Keratinocyte (primary cell): Measurements from ENCODE around the gene AKR7A3. TPM values are rescaled to one million over a fixed set of nuclear protein-coding genes. Genes with fewer than 3 reads are reported as not detected.
A peak's percentile ranks its signal among the peaks of the same experiment; 100 is the strongest.
"Not testable (repeated sequence)": the region's sequence is repeated elsewhere in the genome, so short reads cannot be mapped to it uniquely, and the experiment has no call there.

Experiments
- DNase-seq: peaks from one replicate; pipeline ENCODE4 v3.0.0-alpha.2; 2011; ENCODE audit warnings: low read depth, missing footprints, low spot score
- FAIRE-seq: peaks from 2 replicates; lab custom pipeline; 2011; peaks lifted over from hg19 to GRCh38; lab: Jason Lieb, UNC
- H2AFZ ChIP-seq: 2 replicates; pipeline ENCODE4 v1.6.0; 2012; ENCODE audit warnings: low read length, control low read depth, inconsistent platforms; ENCODE audit not compliant: control insufficient read depth
- H3K27ac ChIP-seq: 2 replicates; pipeline ENCODE4 v1.5.1; 2011; ENCODE audit warnings: low read length; ENCODE audit not compliant: control insufficient read depth, insufficient read depth
- H3K27me3 ChIP-seq: 3 replicates; pipeline ENCODE4 v1.6.0; 2011; ENCODE audit warnings: low read length; ENCODE audit not compliant: control insufficient read depth, insufficient read depth; ENCODE audit errors: extremely low read depth
- H3K36me3 ChIP-seq, 2 experiments: 2 replicates in 1 of 2; 3 replicates in 1 of 2; pipeline ENCODE4 v1.5.1; 2011; ENCODE audit warnings: low read length in 2 of 2, mild to moderate bottlenecking in 1 of 2; ENCODE audit not compliant: control insufficient read depth in 2 of 2, insufficient read depth in 2 of 2; ENCODE audit errors: extremely low read depth in 1 of 2
- H3K4me1 ChIP-seq: 3 replicates; pipeline ENCODE4 v1.5.1; 2011; ENCODE audit warnings: low read length; ENCODE audit not compliant: control insufficient read depth, insufficient read depth; ENCODE audit errors: extremely low read depth
- H3K4me2 ChIP-seq: 3 replicates; pipeline ENCODE4 v1.6.0; 2011; ENCODE audit warnings: low read depth, low read length; ENCODE audit not compliant: control insufficient read depth, insufficient read depth; ENCODE audit errors: extremely low read depth
- H3K4me3 ChIP-seq, 3 experiments: fragments of 200-600 bp in 1 of 3; sonication (generic) in 1 of 3; 2 replicates in 2 of 3; 3 replicates in 1 of 3; pipeline ENCODE4 v1.5.1; 2011 to 2016; ENCODE audit warnings: low read length in 3 of 3, mild to moderate bottlenecking in 3 of 3, control low read depth in 2 of 3, inconsistent platforms in 1 of 3, low read depth in 1 of 3, mixed read lengths in 1 of 3, mixed run types in 1 of 3, moderate library complexity in 1 of 3; ENCODE audit not compliant: control insufficient read depth in 2 of 3, insufficient read depth in 2 of 3; ENCODE audit errors: extremely low read depth in 1 of 3
- H3K79me2 ChIP-seq: 2 replicates; pipeline ENCODE4 v1.6.0; 2012; ENCODE audit warnings: low read length; ENCODE audit not compliant: control insufficient read depth, insufficient read depth
- H3K9ac ChIP-seq: 3 replicates; pipeline ENCODE4 v1.6.0; 2011; ENCODE audit warnings: low read length; ENCODE audit not compliant: control insufficient read depth, insufficient read depth; ENCODE audit errors: extremely low read depth
- H3K9me1 ChIP-seq: 3 replicates; pipeline ENCODE4 v1.6.0; 2011; ENCODE audit warnings: low read length; ENCODE audit not compliant: control insufficient read depth, insufficient read depth; ENCODE audit errors: extremely low read depth
- H3K9me3 ChIP-seq: 2 replicates; pipeline ENCODE4 v1.5.1; 2012; ENCODE audit warnings: low read depth, low read length; ENCODE audit not compliant: control insufficient read depth
- H4K20me1 ChIP-seq: 3 replicates; pipeline ENCODE4 v1.6.0; 2011; ENCODE audit warnings: low read length; ENCODE audit not compliant: control insufficient read depth, insufficient read depth; ENCODE audit errors: extremely low read depth
- CTCF ChIP-seq, 3 experiments: IDR thresholded peaks in 1 of 3; conservative IDR thresholded peaks in 1 of 3; optimal IDR thresholded peaks in 1 of 3; 2 replicates in 2 of 3; 3 replicates in 1 of 3; pipeline versions ENCODE3 to v1.5.1; 2011; ENCODE audit warnings: low read length in 3 of 3, mild to moderate bottlenecking in 3 of 3, moderate library complexity in 2 of 3, control low read depth in 1 of 3, inconsistent platforms in 1 of 3; ENCODE audit not compliant: insufficient read depth in 2 of 3; ENCODE audit errors: extremely low read depth in 1 of 3
- EZH2 ChIP-seq: IDR thresholded peaks from one replicate; pipeline ENCODE4 v1.6.1; 2012; ENCODE audit warnings: inconsistent platforms, mild to moderate bottlenecking, low read length, moderate library complexity
- dilution Hi-C: fragments of 300-500 bp; cut with MboI; formaldehyde crosslinking; loops from one replicate; pipeline ENCODE4 v1.7.0; 2020; ENCODE audit warnings: low sequenced_read_pairs; ENCODE audit not compliant: extremely low pct_ligation_motif_present
- polyA plus RNA-seq, 5 experiments: library from polyadenylated mRNA; depleted of rRNA in 3 of 5; stranded (reverse) in 3 of 5; stranded (forward) in 1 of 5; unstranded in 1 of 5; fragments of >200 nt; gene quantifications; 1 replicate in 1 of 5; 2 replicates in 3 of 5; 3 replicates in 1 of 5; pipeline versions ENCODE4 v1.2.1 to v1.2.3, GENCODE V29; 2011 to 2012; ENCODE audit warnings: missing spikeins in 2 of 5, low read depth in 1 of 5, low replicate concordance in 1 of 5

Gene AKR7A3
- polyA plus RNA-seq, 1 donor (not counting 4 experiments of a cell fraction or from before 2014, with no cell fraction given) = 0.17 TPM

- H3K4me3 ChIP-seq, DNase-seq, H2AFZ ChIP-seq, H3K27me3 ChIP-seq, H3K9me1 ChIP-seq, H3K79me2 ChIP-seq, H3K4me2 ChIP-seq, H3K9ac ChIP-seq, H3K9me3 ChIP-seq, FAIRE-seq, dilution Hi-C loops, H3K27ac ChIP-seq, H4K20me1 ChIP-seq, H3K36me3 ChIP-seq, H3K4me1 ChIP-seq: not testable (repeated sequence)
- TF ChIP-seq CTCF (optimal IDR thresholded peaks at IDR 0.05 in 1 of 3, IDR thresholded peaks at IDR 0.05 in 1 of 3, conservative IDR thresholded peaks at IDR 0.05 in 1 of 3; ENCODE audit: extremely low read depth in 1 of 3, insufficient read depth in 2 of 3, low read length in 3 of 3) = peak in 1 of 3 experiments; percentile 7
Measured at GRCh38 chr1:19269427-19270342, 18.9 kb downstream of the AKR7A3 start.

GRCh38 chr1:19268445-19268844, 20.1 kb downstream of the AKR7A3 start:
- Histone ChIP-seq H3K9me1 (no peaks in the 10 kb centered on the region), H3K27ac (no peak overlapping the region), H4K20me1 (no peaks in the 10 kb centered on the region), H3K4me3 (no peak overlapping the region), H3K79me2 (no peaks in the 10 kb centered on the region), H3K9ac (no peak overlapping the region), H3K36me3 (no peaks in the 10 kb centered on the region), H2AFZ (no peak overlapping the region), H3K4me1 (no peaks in the 10 kb centered on the region), H3K27me3 (peaks cover under 1% of the 10 kb centered on the region), H3K4me2 (no peak overlapping the region), H3K9me3 (no peaks in the 10 kb centered on the region)
- no peak for DNase-seq
- FAIRE-seq = no peak
- TF ChIP-seq EZH2 = no peak
- no peak for TF ChIP-seq CTCF (optimal IDR thresholded peaks at IDR 0.05 in 1 of 3, IDR thresholded peaks at IDR 0.05 in 1 of 3, conservative IDR thresholded peaks at IDR 0.05 in 1 of 3; ENCODE audit: extremely low read depth in 1 of 3, insufficient read depth in 2 of 3, low read length in 3 of 3)
- dilution Hi-C loops = no loop called here
